Measurements from ENCODE around the gene CCDC17. TPM values are rescaled to one million over a fixed set of nuclear protein-coding genes. Genes with fewer than 3 reads are reported as not detected.

The CCDC17 gene
- polyA plus RNA-seq, 3 donors = 4.4 TPM; not detected in 2

GRCh38 chr1:45667321-45668111, 43.7 kb upstream of the CCDC17 start:
- Histone ChIP-seq H3K9ac (ENCODE audit: insufficient read depth, low read length, poor library complexity, severe bottlenecking) (no peak overlapping the region), H3K79me2 (ENCODE audit: insufficient read depth, low read length) (peaks cover 100% of the 10 kb centered on the region), H3K36me3 (replicated peaks in 1 of 2; ENCODE audit: control insufficient read depth in 1 of 2, insufficient read depth in 2 of 2, low read length in 2 of 2) (peaks cover 2 to 38% of the 10 kb centered on the region in 2 donors), H3K9me3 (replicated peaks in 1 of 2; ENCODE audit: control insufficient read depth in 1 of 2, insufficient read depth in 1 of 2, low read length in 2 of 2) (no peaks in the 10 kb centered on the region), H3K4me3 (replicated peaks in 1 of 3; ENCODE audit: low read depth in 2 of 3, low read length in 3 of 3) (no peak overlapping the region), H4K20me1 (ENCODE audit: insufficient read depth, low read length) (peaks cover 99% of the 10 kb centered on the region), H2AFZ (ENCODE audit: insufficient read depth, low read depth, low read length, poor library complexity, severe bottlenecking) (no peak overlapping the region), H3K4me1 (ENCODE audit: control insufficient read depth in 1 of 2, insufficient read depth in 2 of 2, low read length in 2 of 2) (peaks cover 0 to 5% of the 10 kb centered on the region in 2 donors), H3K27me3 (ENCODE audit: control insufficient read depth in 2 of 2, insufficient read depth in 2 of 2, low read length in 2 of 2) (no peaks in the 10 kb centered on the region), H3K4me2 (replicated peaks; ENCODE audit: extremely low read depth, low read length, poor library complexity, severe bottlenecking) (no peak overlapping the region), H3K27ac (ENCODE audit: low read depth in 1 of 2, low read length in 2 of 2) (no peak overlapping the region)
- intact Hi-C loops (cut with micrococcal nuclease) = no loop called here
- Mint-ChIP-seq H3K27ac (peak overlapping the region in 4 of 7 donors; percentile 20 to 73 (median 60)), H3K9me3 (no peaks in the 10 kb centered on the region), H3K36me3 (peaks cover 18 to 22% of the 10 kb centered on the region in 2 donors), H3K27me3 (ENCODE audit: low read depth in 3 of 3) (no peaks in the 10 kb centered on the region), H3K4me3 (no peak overlapping the region), H3K4me1 (peaks cover 16% of the 10 kb centered on the region)
- TF ChIP-seq CTCF (IDR thresholded peaks at IDR 0.05) = no peak
- DNase-seq = no peak
- 100% methylated on average over 1 of the region's 8 CpGs for WGBS (ENCODE audit: insufficient coverage)

DNA sequence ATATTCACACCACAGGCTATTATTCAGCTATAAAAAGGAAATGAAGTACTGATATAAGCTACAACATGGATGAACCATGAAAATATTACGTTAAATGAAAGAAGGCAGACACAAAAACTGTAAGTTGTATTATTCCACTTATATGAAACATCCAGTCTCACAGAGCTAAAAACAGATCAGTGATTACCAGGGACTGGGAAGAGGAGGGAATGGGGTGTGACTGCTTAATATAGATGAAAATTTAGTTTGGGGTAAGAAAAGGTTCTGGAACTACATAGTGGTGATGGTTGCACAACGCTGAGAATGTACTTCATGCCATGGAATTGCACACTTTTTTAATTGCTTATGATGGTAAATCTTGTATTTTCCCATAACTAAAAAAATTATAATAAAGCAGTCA, 43.0 kb upstream of the CCDC17 start:
- Histone ChIP-seq H3K36me3 (replicated peaks in 1 of 2; ENCODE audit: control insufficient read depth in 1 of 2, insufficient read depth in 2 of 2, low read length in 2 of 2) (peaks cover 2 to 36% of the 10 kb centered on the region in 2 donors), H2AFZ (ENCODE audit: insufficient read depth, low read depth, low read length, poor library complexity, severe bottlenecking) (no peak overlapping the region), H4K20me1 (ENCODE audit: insufficient read depth, low read length) (peaks cover 99% of the 10 kb centered on the region), H3K4me2 (replicated peaks; ENCODE audit: extremely low read depth, low read length, poor library complexity, severe bottlenecking) (no peak overlapping the region), H3K4me3 (replicated peaks in 1 of 3; ENCODE audit: low read depth in 2 of 3, low read length in 3 of 3) (no peak overlapping the region), H3K4me1 (ENCODE audit: control insufficient read depth in 1 of 2, insufficient read depth in 2 of 2, low read length in 2 of 2) (peaks cover 0 to 5% of the 10 kb centered on the region in 2 donors), H3K9me3 (replicated peaks in 1 of 2; ENCODE audit: control insufficient read depth in 1 of 2, insufficient read depth in 1 of 2, low read length in 2 of 2) (no peaks in the 10 kb centered on the region), H3K27ac (ENCODE audit: low read depth in 1 of 2, low read length in 2 of 2) (no peak overlapping the region), H3K79me2 (ENCODE audit: insufficient read depth, low read length) (peaks cover 100% of the 10 kb centered on the region), H3K9ac (ENCODE audit: insufficient read depth, low read length, poor library complexity, severe bottlenecking) (no peak overlapping the region), H3K27me3 (ENCODE audit: control insufficient read depth in 2 of 2, insufficient read depth in 2 of 2, low read length in 2 of 2) (no peaks in the 10 kb centered on the region)
- Mint-ChIP-seq H3K27me3 (ENCODE audit: low read depth in 3 of 3) (no peaks in the 10 kb centered on the region), H3K4me1 (peaks cover 14% of the 10 kb centered on the region), H3K36me3 (peaks cover 18 to 20% of the 10 kb centered on the region in 2 donors), H3K4me3 (no peak overlapping the region), H3K9me3 (no peaks in the 10 kb centered on the region), H3K27ac (peak overlapping the region in 1 of 7 donors; percentile 19)
- no CpG with 5 or more reads among the region's 2 CpGs for WGBS (ENCODE audit: insufficient coverage)
- DNase-seq = no peak
- no peak for TF ChIP-seq CTCF (IDR thresholded peaks at IDR 0.05)
- intact Hi-C loops (cut with micrococcal nuclease) = no loop called here

All from CD14-positive monocyte (primary cell).